Anterior cingulate cortex (tissue), 58 donors: ENCODE results near the gene MEGF11.

ENCODE experiments used
- DNase-seq, 58 donors: peaks; one replicate each; lab custom pipeline; 2025; lab: John Stamatoyannopoulos, UW

MEGF11 gene

DNA sequence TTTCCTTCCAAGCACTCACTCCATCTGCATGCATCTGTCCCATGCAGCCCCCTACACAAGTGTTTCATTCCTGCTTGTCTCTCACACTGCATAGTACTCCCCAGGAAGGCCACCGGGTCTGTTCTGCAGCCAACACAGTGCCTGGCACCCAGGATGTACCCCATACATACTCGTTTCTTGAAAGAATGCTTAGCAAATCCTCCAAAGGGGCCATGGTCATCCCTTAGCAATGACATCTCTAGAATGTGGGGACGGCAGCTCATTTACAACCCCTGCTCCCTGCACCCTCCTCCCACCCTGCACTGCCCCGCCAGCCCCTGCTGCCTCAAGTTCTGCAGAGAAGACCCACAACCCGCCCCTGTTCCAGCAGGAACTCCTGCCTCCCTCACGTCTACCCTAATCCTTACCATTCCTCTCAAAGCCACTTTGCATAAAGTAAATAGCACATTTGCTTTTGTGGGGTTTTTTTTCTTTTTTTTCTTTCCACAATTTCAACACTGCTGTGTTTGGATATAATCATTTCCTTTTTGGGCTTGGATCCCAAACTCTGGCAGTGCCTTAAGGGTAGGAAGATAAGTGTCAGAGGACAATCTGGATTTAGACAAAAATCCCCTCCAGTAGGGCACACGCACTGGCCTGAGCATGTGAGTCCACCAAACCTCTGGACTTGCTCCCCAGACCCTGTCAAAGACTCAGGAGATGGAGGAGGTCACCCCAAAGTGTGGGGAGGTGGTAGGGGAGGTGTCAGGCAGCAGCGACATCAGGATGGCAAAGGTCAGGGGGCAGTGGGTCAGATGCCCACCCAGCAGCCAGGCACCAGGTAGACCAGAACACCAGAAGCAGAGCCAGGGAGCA is 68.4 kb downstream of the MEGF11 start:
- DNase-seq, result no peak

DNA sequence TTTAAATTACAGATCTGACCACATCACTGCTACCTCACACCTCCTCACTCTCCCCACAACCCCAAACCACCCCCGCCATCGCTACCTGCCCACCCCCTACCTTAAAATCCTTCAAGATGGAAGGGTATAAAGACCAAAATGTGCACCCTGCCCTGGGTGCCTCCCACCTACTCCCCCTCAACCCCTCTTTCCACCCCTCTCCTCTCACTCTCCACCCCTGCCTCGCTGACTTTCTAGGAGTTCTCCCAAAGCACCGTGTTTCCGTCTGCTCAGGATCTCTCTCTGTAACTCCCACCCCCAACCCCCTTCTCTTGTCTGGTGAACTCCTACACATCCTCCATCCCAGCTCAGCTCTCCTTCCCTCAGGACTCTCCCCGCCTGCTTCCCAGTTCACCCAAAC is 69.1 kb downstream of the MEGF11 start:
- no peak for DNase-seq

GRCh38 chr15:66180531-66181097 is 72.9 kb downstream of the MEGF11 start:
- no peak for DNase-seq

- DNase-seq, result no peak
Observed at GRCh38 chr15:66178531-66178910, 75.0 kb downstream of the MEGF11 start.

DNA sequence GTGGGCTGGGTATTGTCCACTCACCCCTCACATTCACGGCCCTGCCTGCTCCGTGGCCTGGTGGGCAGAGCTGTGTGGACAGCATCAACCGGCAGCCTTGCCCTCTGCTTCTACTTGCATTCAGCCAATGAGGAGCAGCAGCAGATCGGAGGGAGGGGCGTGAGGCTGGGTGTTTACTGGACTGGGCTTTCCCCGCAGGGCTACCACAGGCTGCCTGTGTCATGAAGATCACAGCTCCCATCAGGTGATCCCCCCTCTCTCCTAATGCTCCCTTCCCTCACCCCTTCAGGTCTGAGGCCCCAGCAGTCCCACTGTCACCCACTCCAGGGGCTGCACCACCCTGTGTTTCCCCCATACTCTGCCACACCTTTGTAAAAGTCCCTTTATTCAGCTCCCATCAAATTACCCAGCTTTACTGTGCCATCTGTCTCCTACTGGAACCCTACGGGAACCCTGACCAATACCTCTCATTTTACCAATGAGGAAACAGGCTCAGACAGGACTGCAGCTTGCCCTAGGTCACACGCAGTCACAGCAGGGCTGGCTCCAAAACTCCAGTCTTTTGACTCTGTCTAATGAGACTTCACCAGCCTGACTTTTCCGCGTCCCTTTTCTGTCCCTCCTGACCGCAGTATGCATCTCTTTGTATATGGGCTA is 81.1 kb downstream of the MEGF11 start:
- no peak for DNase-seq

GRCh38 chr15:66171841-66172240 is 81.7 kb downstream of the MEGF11 start:
- no peak for DNase-seq

DNA sequence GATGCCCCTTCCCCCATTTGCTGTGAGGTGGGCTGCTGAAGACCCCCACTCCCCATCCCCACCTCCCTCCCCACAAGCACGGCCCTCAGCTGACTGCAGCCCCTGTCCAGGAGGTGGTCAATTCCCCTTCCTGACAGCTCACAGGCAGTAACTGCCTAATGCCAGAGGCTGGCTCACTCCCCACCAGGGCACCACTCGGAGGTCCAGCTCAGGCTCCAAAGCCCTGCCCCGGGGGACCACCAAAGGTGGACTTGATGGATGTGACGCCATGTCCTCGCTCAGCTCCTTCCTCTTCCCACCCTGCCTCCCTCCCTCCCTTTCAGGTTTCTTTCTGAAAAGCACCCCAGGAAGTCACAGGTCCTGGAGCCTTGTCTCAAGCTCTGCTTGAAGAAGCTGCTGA is 82.8 kb downstream of the MEGF11 start:
- DNase-seq, result no peak

- DNase-seq, result no peak
Observed at GRCh38 chr15:66170042-66170441, 83.5 kb downstream of the MEGF11 start.

DNA sequence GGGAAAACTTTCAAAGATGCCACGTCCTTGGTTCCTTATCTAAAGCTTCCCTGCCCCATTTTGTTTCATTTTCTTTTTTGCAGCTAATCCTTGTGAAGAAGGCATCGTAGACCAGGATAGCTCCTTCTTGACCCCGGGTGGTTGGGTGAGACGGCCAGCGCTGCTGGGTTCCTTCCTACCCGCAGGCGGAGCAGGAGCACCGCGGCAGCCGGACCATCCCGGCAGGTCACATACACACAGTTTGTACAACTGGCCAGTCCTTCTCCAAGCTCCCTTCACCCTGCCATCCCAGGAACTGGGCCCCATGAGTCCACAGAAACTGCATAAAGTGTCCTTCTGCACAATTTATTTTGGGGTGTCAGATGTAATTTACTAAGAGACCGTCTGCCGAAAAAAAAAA is 83.9 kb downstream of the MEGF11 start:
- DNase-seq, result no peak

- no peak for DNase-seq
Observed at GRCh38 chr15:66169023-66169422, 84.5 kb downstream of the MEGF11 start.

GRCh38 chr15:66167854-66168253 is 85.7 kb downstream of the MEGF11 start:
- DNase-seq, result no peak

DNA sequence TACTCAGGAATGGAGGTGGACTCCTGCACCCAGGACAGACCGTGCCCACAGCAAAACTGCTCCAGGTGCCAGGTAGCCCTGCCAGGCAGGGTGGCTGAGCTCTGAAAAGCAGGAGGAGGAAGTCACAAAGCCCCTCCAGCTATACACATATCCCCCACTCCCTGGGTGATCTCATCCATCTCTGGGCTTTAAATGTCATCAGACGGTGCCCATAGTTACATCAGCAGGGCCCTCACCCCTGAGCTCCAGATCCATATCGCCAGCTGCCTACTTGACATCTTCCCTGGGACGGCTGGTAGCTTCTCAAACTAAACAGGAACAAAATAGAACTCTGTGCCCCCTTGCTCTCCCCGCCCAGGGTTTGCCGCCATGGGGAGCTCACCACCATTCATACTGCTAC is 87.7 kb downstream of the MEGF11 start:
- no peak for DNase-seq

GRCh38 chr15:66164788-66165187 is 88.8 kb downstream of the MEGF11 start:
- no peak for DNase-seq

GRCh38 chr15:66163553-66163952 is 90.0 kb downstream of the MEGF11 start:
- no peak for DNase-seq

- DNase-seq, result no peak
Observed at GRCh38 chr15:66162286-66162685, 91.3 kb downstream of the MEGF11 start.

GRCh38 chr15:66161575-66162118 is 91.9 kb downstream of the MEGF11 start:
- DNase-seq, result no peak

DNA sequence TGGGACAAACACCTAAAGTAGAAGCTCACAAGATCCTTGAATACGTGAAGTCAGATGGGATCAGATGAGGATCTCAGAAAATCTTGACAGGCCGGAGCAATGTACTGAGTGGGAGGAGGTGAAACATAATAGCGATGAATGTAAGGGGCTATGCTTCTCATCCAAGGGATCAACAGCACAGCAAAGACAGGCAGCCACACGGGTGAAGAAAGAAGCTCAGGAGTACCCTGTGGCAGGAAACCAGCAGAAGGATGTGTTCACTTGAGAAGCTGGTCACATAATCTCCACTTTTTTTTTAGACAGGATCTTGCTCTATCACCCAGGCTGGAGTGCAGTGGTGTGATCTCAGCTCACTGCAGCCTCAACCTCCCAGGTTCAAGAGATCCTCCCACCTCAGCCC is 92.4 kb downstream of the MEGF11 start:
- DNase-seq, result no peak

DNA sequence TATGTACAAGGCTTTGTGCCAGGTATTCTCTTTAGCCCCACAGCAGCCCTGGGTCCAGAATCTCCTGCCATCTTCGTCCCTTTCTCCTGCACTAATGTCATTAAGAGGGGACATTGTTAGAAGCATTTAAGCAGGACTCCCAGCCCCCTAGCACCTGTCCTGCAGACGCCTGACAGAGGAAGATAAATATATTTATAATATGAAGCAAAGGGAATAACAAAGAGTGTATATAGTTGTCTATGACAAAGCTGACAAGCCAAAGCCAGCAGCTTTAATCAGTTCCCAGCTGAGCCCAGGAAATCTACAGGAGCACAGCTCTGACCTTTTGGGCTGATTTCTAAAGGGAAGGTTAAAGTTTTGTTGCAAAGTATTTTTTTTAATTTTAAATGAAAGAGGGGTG is 96.0 kb downstream of the MEGF11 start:
- no peak for DNase-seq

GRCh38 chr15:66156310-66156975 is 97.1 kb downstream of the MEGF11 start:
- no peak for DNase-seq

DNA sequence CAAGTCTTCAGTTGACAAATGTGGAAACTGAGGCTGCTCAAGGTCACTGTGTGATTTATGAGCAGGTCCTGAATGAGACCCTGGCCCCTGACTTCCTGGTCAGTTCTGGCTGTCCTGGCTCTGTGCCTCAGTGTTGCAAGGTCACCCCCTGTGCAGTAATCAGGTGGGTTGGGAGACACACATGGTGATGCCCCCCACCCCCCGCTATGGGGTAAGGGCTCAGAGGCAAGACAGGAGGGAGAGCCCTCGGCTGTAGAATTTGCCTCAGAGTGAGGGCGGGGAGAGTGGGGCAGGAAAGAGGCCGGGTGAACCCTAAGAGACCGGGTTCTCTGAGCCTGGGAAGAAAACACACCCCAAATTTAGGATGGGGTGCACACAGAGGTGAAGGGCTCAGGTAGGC is 98.5 kb downstream of the MEGF11 start:
- DNase-seq, result no peak

DNA sequence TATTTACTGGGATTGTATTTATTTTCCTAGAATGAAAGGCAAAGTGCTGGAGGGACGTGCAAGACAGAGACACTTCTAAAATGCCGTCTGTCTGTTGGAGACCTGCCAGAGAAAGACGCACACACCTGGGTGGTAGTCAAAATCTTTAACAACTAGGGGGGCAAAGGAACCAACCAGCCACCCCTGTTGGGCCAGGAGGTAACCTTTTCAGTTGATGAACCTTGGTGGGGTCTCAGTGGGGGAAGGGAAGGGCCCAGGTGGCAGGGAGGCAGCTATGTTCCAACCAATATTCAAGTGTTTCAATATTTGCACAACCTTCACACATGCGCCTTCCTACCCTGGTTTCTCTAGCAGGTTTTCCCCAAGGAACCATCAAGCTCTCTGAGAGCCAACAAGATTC is 99.0 kb downstream of the MEGF11 start:
- no peak for DNase-seq
